Cerebellar nuclear complex (tissue), 1 donor: ENCODE measurements around the gene CLCF1.
A peak's percentile ranks its signal among the peaks of the same experiment; 100 is the strongest.

Source experiments
- DNase-seq, 2 experiments: peaks; one replicate each; lab custom pipeline; 2025; lab: John Stamatoyannopoulos, UW

Gene CLCF1

GRCh38 chr11:67395555-67396258 lies 22.3 kb upstream of the CLCF1 start:
- DNase-seq, result no peak

DNA sequence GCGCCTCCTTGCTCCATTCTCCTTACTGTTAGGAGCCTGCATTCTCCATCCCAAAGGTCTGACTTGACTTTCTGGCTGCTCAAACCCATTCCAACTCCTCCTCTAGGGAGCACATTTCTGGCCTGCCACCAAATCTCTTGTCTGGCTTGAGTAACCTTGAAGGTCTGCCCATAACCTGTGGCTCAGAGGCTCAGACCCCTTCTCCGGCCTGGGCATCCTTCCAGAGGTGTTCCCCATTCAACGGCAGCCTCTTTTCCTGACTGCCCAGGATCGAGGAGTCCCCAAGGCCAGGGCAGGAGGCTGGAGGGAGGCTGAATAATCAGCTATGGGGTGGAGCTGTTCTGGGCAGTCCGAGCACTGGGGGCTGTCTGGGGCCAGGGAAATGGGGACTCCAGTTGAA lies 20.6 kb upstream of the CLCF1 start:
- no peak for DNase-seq

- no peak for DNase-seq
Observed at GRCh38 chr11:67393437-67393836, 20.0 kb upstream of the CLCF1 start.

DNA sequence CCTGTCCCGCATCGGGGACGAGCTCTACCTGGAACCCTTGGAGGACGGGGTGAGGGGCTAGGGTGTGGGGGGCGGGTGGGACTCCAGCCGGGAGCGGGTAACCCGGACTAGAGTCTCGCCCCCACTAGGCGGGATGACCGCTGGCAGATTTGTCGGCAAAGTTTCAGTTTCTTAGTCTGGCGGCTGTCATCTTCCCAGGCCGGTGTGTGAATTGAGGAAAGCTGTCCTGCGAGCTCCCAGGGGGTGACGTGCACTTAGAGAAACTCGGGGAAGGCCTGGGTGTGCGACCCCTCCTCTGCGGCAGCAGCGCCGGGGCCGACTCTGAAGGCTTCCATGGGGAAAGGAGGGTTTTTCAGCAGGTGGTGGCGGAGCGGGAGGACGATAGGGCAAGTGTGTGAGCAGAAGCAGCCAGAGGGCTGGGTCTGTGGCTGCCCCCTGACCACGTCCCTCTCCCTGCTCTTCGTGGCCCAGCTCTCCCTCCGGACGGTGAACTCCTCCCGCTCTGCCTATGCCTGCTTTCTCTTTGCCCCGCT lies 18.9 kb upstream of the CLCF1 start:
- no peak for DNase-seq

- peak; percentile 16 to 52 for DNase-seq
Observed at GRCh38 chr11:67391304-67392182, 18.1 kb upstream of the CLCF1 start, which contains the start of gene RAD9A. TSS of gene RAD9A (plus strand) at chr11:67391986. CDS start at chr11:67392045, 59 bp downstream.

- DNase-seq, result no peak
Observed at GRCh38 chr11:67390947-67391303, 17.5 kb upstream of the CLCF1 start.

GRCh38 chr11:67389477-67389876 lies 16.1 kb upstream of the CLCF1 start:
- no peak for DNase-seq

DNA sequence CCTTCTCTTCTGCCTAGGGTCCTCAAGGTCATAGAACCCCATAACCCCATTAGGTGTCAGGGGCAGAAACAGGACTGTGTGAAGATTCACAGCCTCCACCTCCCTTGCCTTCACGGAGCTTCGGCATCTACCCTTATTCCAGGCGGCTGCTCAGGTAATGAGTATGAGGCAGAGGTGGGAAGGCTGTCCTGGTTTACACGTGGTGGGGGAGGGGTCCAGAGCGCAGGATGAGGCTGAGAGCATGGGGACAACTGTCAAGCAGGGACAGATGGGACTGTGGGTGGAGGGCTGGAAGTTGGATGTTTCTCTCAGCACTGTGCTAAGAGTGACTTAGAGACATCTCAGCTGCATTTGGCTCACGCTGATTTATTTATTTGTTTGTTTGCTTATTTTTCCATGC lies 14.1 kb upstream of the CLCF1 start:
- DNase-seq, result no peak

GRCh38 chr11:67387069-67387468 lies 13.7 kb upstream of the CLCF1 start:
- no peak for DNase-seq

DNA sequence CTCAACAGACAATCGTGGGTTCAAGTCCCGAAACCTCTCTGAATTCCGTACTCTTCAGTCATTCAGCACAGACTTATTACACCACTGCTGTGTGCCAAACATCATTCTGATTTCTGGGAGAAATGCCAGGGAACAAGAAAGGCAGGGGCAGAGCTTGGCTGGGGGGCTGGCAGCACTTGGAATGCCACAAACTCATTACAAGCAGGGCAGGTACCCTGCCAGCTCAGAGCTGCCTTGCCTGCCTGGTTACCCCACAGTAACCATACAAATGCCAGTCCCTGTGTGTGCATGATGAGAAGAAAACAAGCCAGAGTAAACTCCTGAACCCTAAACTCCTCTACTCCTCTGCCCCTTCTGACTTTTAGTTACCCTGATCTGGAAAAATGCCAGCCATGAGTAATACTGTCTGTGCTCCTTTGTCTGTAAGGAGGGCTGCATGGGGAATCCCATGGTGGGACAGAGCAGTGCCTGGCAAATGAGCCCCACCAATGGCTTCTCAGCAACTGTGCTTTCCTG lies 11.5 kb upstream of the CLCF1 start:
- DNase-seq, result no peak

GRCh38 chr11:67382276-67383136 lies 9.1 kb upstream of the CLCF1 start:
- DNase-seq, result peak; percentile 22 to 26

DNA sequence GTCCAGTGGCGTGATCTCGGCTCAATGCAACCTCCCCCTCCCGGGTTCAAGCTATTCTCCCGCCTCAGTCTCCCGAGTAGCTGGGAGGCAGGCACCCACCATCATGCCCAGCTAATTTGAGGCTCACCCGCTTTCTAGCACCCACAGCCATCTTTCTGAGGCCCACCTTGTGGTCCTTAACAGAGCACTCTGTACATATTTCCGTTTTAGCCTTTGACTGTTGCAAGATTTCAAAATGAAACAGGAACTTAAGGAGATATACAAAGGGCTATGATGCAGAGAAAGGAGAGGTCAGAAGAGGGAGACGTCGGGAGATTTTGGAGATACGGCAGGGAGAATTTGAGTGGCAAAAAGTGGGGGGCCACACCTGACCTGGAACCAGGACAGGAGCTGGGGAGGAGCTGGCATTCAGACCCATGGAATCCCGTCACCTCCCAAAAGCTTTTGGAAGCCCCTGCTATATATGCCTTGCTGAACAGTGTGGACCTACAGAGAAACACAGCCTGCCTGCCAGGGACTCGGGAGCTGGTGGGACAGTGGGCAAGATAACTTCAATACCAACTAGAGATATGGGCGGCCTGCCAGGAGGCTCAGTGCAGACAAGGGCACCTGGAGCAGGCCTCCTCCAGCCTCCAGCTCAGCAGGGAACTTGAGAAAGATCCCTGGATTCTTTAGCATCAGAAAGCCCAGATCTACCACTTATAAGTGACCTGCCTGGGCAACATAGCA lies 8.0 kb upstream of the CLCF1 start:
- DNase-seq, result no peak

DNA sequence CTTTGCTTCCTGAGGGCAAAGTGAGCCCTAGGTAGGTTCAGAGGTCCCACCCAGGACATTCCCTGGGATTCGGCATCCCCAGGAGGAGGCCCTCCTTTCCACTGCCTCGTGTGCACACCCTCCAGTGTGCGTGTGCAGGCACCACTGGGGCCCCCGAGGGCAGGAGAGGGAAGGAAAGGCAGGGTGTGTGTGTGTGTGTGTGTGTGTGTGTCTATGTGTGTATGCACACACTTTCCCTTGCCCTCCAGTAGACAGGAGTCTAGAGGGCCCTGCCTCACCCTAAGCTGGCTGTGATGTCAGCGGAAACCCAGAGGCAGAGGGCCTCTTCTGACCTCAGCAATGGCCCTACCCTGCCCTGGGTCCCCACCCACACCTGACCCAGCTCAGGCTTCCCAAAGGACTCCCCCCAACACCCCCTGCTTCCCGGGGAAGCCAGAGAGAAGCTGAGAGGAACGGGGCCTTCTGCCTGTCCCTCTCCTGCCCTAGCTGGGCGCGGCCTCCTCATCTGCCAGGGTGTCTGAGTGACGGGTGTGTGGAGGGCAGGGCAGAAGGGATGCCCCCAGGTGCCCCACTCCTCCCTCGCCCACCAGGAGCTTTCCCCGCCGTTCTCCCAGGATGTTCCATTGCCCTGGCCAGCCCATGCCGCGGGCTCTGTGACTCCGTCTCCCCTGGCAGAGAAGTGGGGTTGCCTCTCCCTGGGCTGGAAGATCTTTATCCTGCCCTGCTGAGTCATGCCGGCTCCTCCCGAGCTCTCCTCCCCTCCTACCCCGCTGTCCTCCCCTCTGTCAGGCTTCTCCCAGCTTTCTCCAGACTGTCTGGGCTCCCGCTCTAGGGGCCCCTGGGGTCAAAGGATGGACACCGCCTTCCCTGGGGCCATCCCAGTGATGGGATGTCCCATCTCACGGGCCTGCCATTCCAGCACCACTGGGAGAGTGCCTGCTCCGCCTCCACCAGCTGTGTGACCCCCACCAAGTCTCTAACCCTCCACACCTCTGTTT lies 6.0 kb upstream of the CLCF1 start:
- DNase-seq, result no peak

DNA sequence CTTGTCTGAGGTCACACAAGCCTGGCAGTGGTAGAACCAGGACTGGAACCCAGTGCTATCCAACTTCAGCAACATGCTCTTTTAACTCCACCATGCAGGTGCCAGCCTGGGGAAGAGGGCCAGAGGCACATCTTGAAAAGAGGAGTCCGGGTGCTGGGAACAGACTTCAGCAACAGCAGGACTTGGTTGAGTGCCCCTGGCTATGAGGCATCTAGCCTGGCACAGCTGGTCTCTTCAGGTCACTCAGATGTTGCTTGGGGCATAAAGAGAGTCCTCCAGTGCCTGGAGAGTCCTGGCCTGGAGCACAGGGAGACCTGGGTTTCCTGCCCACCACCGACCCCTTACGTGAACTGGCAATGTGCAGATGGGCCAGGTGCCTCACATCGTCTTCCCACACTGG lies 5.1 kb upstream of the CLCF1 start:
- DNase-seq, result no peak

DNA sequence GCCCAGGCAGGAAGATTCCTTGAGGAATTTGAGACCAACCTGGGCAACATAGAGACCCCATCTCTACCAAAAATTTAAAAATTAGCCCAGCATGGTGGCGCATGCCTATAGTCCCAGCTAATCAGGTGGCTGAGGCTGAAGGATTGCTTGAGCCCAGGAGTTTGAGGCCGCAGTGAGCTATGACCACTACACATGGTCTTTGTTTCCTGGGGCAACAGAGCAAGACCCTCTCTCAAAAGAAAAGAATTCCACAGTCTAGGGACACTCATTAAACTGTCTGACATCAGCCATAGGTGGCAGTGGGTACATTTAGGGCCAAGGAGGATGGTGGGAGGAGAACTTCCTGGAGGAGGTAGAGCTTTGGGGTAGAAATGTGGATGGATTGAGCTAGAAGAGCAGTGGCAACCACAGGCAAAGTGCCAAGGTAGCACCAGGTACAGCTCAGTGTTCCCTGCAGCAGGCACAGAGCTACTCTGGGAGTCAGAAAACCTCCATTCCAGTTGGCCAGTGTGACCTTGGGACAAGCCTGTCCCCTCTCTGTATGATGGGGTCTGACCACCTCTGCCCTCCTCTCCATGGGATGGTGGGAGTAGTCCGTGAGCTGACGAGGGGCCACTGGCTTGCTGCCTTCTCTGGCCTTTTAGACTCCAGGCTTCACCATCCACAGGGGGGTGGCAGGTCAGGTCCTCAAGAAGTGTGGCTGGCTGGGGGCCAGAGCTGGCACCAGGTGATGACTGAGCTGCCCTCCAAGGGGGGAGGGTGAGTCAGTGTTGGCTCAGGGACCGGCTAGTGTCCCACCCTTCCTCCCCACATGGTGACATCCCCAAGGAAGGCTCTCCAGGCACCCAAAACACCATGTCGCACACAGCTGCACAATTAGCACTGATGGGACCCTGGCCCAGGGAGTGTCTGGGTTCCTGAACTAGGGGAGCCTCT lies 3.7 kb upstream of the CLCF1 start:
- DNase-seq, result no peak

DNA sequence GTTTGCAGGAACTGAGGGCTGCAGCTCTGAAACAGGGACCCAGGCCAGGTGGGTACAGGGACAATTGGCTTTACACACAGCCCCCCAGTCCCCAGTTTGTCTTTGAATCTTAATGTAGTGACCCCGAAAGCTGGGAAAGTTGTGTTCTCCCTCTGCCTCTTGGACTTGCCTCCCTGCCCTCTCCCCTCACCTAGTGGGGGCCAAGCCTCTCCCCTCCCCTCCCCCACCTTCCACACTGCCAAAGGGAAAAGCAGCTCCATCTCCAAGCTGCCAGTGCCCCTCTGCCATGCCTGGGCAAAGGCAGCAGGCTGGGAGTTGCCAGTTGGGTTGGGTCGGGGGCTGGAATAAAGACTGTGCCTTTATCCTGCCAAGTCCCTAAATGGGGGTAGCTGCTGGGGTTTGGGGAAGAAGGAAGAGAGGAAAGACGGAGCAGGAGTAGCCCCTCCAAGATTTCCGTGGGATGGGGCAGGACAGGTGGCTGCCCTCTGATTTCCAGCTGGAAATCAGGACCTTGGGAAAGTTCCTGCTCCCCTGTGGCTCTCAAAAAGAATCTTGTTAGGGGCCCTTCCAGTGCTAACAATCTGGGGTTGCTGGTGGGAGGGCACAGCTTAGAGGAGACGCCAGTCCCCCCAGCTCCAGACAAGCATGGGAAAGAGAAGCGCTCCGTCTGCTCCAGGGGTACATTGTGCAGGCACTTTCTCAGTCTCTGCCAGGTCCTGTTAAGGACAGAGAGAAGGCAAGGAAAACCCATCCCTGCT lies 2.8 kb upstream of the CLCF1 start:
- no peak for DNase-seq

DNA sequence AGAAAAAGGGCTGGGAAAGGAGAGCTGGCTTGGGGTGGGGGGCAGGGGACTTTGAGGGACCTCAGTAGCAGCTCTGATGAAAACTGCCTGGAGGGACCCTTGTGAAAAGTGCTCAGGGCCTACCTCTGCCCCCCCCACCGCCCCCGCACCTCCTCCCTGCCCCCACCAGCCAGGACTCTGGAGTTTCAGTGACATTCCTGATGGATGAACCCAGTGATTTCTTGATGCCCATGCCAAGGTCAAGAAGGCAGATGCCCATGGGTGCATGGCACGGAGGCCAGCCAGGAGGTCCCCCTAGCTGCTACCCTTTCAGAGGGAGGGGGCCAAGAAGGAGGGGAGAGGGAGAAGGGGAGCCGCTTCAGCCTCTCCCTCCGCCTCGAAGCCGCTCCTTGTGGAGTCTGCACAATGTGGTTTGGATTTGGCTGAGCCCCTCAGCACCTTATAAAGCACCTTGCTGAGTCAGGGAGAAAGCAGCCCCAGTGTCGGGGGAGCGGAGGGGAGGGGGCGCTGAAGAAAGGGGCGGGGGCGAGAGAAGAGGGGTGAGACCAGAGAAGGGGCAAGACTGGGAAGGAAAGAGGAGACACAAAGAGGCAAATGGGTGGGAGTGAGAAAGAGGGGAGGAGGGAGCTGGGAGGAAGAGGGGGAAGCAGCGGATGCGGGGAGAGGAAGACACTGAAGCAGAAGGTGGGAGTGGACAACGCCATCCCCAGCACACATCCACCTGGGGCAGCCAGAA lies 2.1 kb upstream of the CLCF1 start:
- no peak for DNase-seq
